Tibial artery (tissue), 4 donors: ENCODE data around the gene ZFPL1.

Source experiments
- DNase-seq, 2 donors: peaks; one replicate each; pipeline ENCODE4 v3.0.0-alpha.2; 2019
- H3K27ac ChIP-seq, 2 donors: fragments of 200-600 bp; sonication (generic) in 1 of 2; 1 replicate in 1 of 2; 2 replicates in 1 of 2; pipeline ENCODE4 v1.5.1; 2018 to 2019; ENCODE audit warnings: mild to moderate bottlenecking in 1 of 2
- H3K27me3 ChIP-seq, 2 donors: fragments of 200-600 bp; sonication (generic) in 1 of 2; one replicate each; pipeline versions ENCODE4 v1.5.1 to v1.6.0; 2016 to 2019
- H3K36me3 ChIP-seq, 3 donors: fragments of 200-600 bp; sonication (generic) in 2 of 3; one replicate each; pipeline ENCODE4 v1.5.1; 2016 to 2019; ENCODE audit warnings: mild to moderate bottlenecking in 2 of 3
- H3K4me1 ChIP-seq, 4 donors: fragments of 200-600 bp; sonication (generic) in 2 of 4; 1 replicate in 3 of 4; 2 replicates in 1 of 4; pipeline ENCODE4 v1.5.1; 2016 to 2019
- H3K4me3 ChIP-seq, 2 donors: fragments of 200-600 bp; sonication (generic) in 1 of 2; 1 replicate in 1 of 2; 2 replicates in 1 of 2; pipeline ENCODE4 v1.5.1; 2018 to 2019; ENCODE audit warnings: mild to moderate bottlenecking in 2 of 2
- H3K9me3 ChIP-seq, 3 donors: fragments of 200-600 bp; sonication (generic) in 1 of 3; one replicate each; pipeline ENCODE4 v1.5.1; 2016 to 2019
- intact Hi-C: fragments of 100-400 bp; cut with DNase I; formaldehyde crosslinking; loops from one replicate; pipeline ENCODE4 v1.15.0; 2023; ENCODE audit warnings: low total_unique reads
- TF ChIP-seq, protein P1 (sequence below), 2 experiments: fragments of 200-600 bp in 1 of 2; fragments of 450-650 bp in 1 of 2; IDR thresholded peaks; one replicate each; pipeline ENCODE4 v1.5.1; 2017 to 2019; ENCODE audit warnings: antibody characterized with exemption in 2 of 2, mild to moderate bottlenecking in 1 of 2, moderate library complexity in 1 of 2

The ZFPL1 gene

GRCh38 chr11:65083834-65084597 is at the start of gene ZFPL1, which contains the start of gene CDCA5:
TSS of gene ZFPL1 (plus strand) at chr11:65084222. CDS start at chr11:65084699, 477 bp downstream.
TSS of gene CDCA5 (minus strand) at chr11:65084040. CDS start at chr11:65083978, 62 bp downstream.
- peaks cover 25 to 36% (median 30%) of the 10 kb centered on the region in 3 donors for H3K36me3 ChIP-seq
- H3K27ac ChIP-seq: peak within 1 kb of the TSS; percentile 87 to 88
- peaks cover 0 to 21% (median 17%) of the 10 kb centered on the region in 4 donors for H3K4me1 ChIP-seq
- H3K9me3 ChIP-seq: no peaks in the 10 kb centered on the region
- H3K27me3 ChIP-seq: no peaks in the 10 kb centered on the region
- peak; percentile 93 to 97 for DNase-seq
- TF ChIP-seq, protein P1, sequence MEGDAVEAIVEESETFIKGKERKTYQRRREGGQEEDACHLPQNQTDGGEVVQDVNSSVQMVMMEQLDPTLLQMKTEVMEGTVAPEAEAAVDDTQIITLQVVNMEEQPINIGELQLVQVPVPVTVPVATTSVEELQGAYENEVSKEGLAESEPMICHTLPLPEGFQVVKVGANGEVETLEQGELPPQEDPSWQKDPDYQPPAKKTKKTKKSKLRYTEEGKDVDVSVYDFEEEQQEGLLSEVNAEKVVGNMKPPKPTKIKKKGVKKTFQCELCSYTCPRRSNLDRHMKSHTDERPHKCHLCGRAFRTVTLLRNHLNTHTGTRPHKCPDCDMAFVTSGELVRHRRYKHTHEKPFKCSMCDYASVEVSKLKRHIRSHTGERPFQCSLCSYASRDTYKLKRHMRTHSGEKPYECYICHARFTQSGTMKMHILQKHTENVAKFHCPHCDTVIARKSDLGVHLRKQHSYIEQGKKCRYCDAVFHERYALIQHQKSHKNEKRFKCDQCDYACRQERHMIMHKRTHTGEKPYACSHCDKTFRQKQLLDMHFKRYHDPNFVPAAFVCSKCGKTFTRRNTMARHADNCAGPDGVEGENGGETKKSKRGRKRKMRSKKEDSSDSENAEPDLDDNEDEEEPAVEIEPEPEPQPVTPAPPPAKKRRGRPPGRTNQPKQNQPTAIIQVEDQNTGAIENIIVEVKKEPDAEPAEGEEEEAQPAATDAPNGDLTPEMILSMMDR (IDR thresholded peaks at IDR 0.05): peak in 1 of 2 experiments; percentile 29
- intact Hi-C loops: no loop called here
- H3K4me3 ChIP-seq: peak within 1 kb of the TSS; percentile 67 to 70

GRCh38 chr11:65034423-65034822 is 49.6 kb upstream of the ZFPL1 start:
- DNase-seq: no peak
- H3K4me1 ChIP-seq: peaks cover 0 to 5% (median 2%) of the 10 kb centered on the region in 4 donors
- intact Hi-C loops: no loop called here
- H3K36me3 ChIP-seq: peaks cover 60 to 85% (median 65%) of the 10 kb centered on the region in 3 donors
- H3K27me3 ChIP-seq: no peaks in the 10 kb centered on the region
- no peaks in the 10 kb centered on the region for H3K9me3 ChIP-seq
- H3K27ac ChIP-seq: no peak overlapping the region
- H3K4me3 ChIP-seq: no peak overlapping the region
- TF ChIP-seq, protein P1 (IDR thresholded peaks at IDR 0.05): no peak

DNA sequence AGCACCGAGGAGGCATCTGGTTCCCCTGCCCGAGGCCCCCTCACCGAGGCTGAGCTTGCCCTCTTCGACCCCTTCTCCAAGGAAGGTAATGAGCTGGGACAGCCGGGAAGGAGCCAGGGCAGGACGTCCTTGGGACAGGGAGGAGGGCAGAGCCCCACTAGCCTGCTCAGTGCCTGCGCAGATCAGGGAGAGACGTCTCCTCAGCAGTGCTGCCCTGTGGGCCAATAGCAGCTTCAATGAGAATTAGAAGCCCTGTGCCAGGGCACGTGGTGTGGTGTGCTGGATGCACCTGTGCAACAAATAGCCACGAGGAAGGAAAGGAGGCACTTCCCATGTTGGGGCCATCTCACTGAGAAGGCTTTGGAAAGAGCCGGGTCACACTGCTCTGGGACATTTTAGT is 48.4 kb upstream of the ZFPL1 start:
- peaks cover 60 to 91% (median 65%) of the 10 kb centered on the region in 3 donors for H3K36me3 ChIP-seq
- no peak overlapping the region for H3K27ac ChIP-seq
- peaks cover 0 to 11% (median 5%) of the 10 kb centered on the region in 4 donors for H3K4me1 ChIP-seq
- TF ChIP-seq, protein P1 (IDR thresholded peaks at IDR 0.05): no peak
- intact Hi-C loops: no loop called here
- no peak for DNase-seq
- H3K27me3 ChIP-seq: no peaks in the 10 kb centered on the region
- H3K4me3 ChIP-seq: no peak overlapping the region
- H3K9me3 ChIP-seq: no peaks in the 10 kb centered on the region

DNA sequence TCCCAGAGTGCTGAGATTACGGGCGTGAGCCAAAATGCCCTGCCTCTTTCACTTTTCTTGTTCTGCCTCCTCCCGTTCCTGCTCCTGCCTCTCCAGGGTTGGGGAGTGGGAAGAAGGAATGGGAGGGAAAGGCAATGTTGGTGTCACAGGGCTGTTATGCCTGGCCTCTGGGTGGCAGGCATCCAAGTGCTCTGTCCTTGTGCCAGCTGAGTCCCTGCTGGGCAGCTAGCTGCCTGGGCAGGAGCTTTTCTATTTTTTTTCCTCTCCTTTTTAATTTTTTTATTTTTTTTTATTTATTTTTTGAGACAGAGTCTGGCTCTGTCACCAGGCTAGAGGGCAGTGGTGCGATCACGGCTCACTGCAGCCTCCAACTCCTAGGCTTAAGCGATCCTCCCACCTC is 47.1 kb upstream of the ZFPL1 start:
- intact Hi-C loops: no loop called here
- Histone ChIP-seq H3K9me3 (no peaks in the 10 kb centered on the region), H3K4me1 (peaks cover 0 to 15% (median 10%) of the 10 kb centered on the region in 4 donors), H3K4me3 (no peak overlapping the region), H3K27me3 (no peaks in the 10 kb centered on the region), H3K36me3 (peaks cover 53 to 80% (median 58%) of the 10 kb centered on the region in 3 donors), H3K27ac (peak overlapping the region; percentile 27 to 29)
- peak; percentile 38 to 84 for DNase-seq
- TF ChIP-seq, protein P1 (IDR thresholded peaks at IDR 0.05): no peak

DNA sequence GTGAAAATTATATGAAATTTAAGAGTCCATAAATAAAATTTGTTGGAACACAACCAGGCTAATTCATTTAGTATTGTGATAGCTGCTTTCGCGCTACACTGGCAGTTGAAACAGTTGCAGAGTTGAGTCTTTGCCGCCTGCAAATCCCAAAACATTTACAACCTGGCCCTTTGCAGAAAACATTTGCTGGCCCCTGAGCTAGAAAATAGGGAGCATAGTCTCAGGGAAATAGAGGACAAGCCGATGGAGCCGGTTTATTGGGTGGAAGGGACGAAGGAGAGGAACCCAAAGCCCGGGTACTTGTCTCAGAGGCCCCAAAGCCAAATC is 43.5 kb upstream of the ZFPL1 start:
- H3K36me3 ChIP-seq: peaks cover 24 to 62% (median 31%) of the 10 kb centered on the region in 3 donors

More for the DNA sequence above, 43.5 kb upstream of the ZFPL1 start:
- TF ChIP-seq, protein P1 (IDR thresholded peaks at IDR 0.05): no peak
- intact Hi-C loops: no loop called here
- no peaks in the 10 kb centered on the region for H3K27me3 ChIP-seq
- H3K27ac ChIP-seq: peak overlapping the region; percentile 87 to 92
- no peaks in the 10 kb centered on the region for H3K9me3 ChIP-seq
- peaks cover 0 to 29% (median 18%) of the 10 kb centered on the region in 4 donors for H3K4me1 ChIP-seq
- DNase-seq: no peak
- H3K4me3 ChIP-seq: peak overlapping the region; percentile 70 to 82
